HepG2 (cell line): ENCODE data around the gene TTC28. TPM values are rescaled to one million over a fixed set of nuclear protein-coding genes. Genes with fewer than 3 reads are reported as not detected.

Experiments
- ARID2 ChIP-seq: sonication (generic); formaldehyde crosslinking; IDR thresholded peaks from 2 replicates; pipeline ENCODE4 v1.8.1; 2022; ENCODE audit warnings: mild to moderate bottlenecking, missing genetic modification reagents, borderline replicate concordance
- CENPX ChIP-seq: sonication (generic); formaldehyde crosslinking; IDR thresholded peaks from 2 replicates; pipeline ENCODE4 v1.9.0; 2021; ENCODE audit warnings: mild to moderate bottlenecking, missing genetic modification reagents, moderate library complexity
- FOXK1 ChIP-seq: sonication (generic); formaldehyde crosslinking; IDR thresholded peaks from 2 replicates; pipeline ENCODE4 v1.4.0; 2020; ENCODE audit warnings: low read depth, missing genetic modification reagents, borderline replicate concordance
- FOXO4 ChIP-seq: sonication (generic); formaldehyde crosslinking; conservative IDR thresholded peaks from 2 replicates; pipeline ENCODE4 v1.8.1; 2023; ENCODE audit warnings: missing genetic modification reagents
- FUBP1 ChIP-seq: sonication (generic); formaldehyde crosslinking; IDR thresholded peaks from 2 replicates; pipeline ENCODE4 v1.5.1; 2020; ENCODE audit warnings: missing genetic modification reagents, mild to moderate bottlenecking, borderline replicate concordance
- KDM2A ChIP-seq: sonication (generic); formaldehyde crosslinking; IDR thresholded peaks from 2 replicates; pipeline ENCODE4 v1.4.0; 2020; ENCODE audit warnings: low read depth, missing genetic modification reagents, borderline replicate concordance
- LBX2 ChIP-seq: sonication (generic); formaldehyde crosslinking; IDR thresholded peaks from 2 replicates; pipeline ENCODE4 v1.5.0; 2020; ENCODE audit warnings: missing genetic modification reagents, mild to moderate bottlenecking, borderline replicate concordance
- NBN ChIP-seq: fragments of 450-650 bp; conservative IDR thresholded peaks from 2 replicates; pipeline ENCODE4 v1.6.1; 2017
- RAD51 ChIP-seq: fragments of 450-650 bp; IDR thresholded peaks from 2 replicates; pipeline ENCODE4 v1.6.1; 2016; ENCODE audit warnings: borderline replicate concordance
- SETDB1 ChIP-seq: sonication (generic); formaldehyde crosslinking; IDR thresholded peaks from 2 replicates; pipeline ENCODE4 v1.5.1; 2020; ENCODE audit warnings: missing genetic modification reagents, mild to moderate bottlenecking, borderline replicate concordance
- SIN3A ChIP-seq: IDR thresholded peaks from 2 replicates; pipeline ENCODE4 v1.6.1; 2011; ENCODE audit warnings: low read depth, mild to moderate bottlenecking, control low read depth, low read length, borderline replicate concordance
- SOX6 ChIP-seq, 2 experiments: fragments of 450-650 bp in 1 of 2; sonication (generic) in 1 of 2; formaldehyde crosslinking in 1 of 2; IDR thresholded peaks; 2 replicates each; pipeline versions ENCODE4 v1.4.0 to v1.6.1; 2017 to 2020; ENCODE audit warnings: antibody characterized with exemption in 1 of 2, mild to moderate bottlenecking in 1 of 2, missing genetic modification reagents in 1 of 2
- SPEN ChIP-seq: sonication (generic); formaldehyde crosslinking; IDR thresholded peaks from 2 replicates; pipeline ENCODE4 v1.5.1; 2020; ENCODE audit warnings: low read depth, mild to moderate bottlenecking, missing genetic modification reagents
- TRIM22 ChIP-seq: fragments of 450-650 bp; IDR thresholded peaks from 2 replicates; pipeline ENCODE4 v1.6.1; 2017
- WIZ ChIP-seq: sonication (generic); formaldehyde crosslinking; IDR thresholded peaks from 2 replicates; pipeline ENCODE4 v1.5.1; 2020; ENCODE audit warnings: mild to moderate bottlenecking, missing genetic modification reagents
- ZBED4 ChIP-seq: sonication (generic); formaldehyde crosslinking; IDR thresholded peaks from 2 replicates; pipeline ENCODE4 v1.4.0; 2020; ENCODE audit warnings: missing genetic modification reagents, borderline replicate concordance
- ZNF331 ChIP-seq: sonication (generic); formaldehyde crosslinking; IDR thresholded peaks from 2 replicates; pipeline ENCODE4 v1.4.0; 2020; ENCODE audit warnings: missing genetic modification reagents
- ZNF75D ChIP-seq: sonication (generic); formaldehyde crosslinking; IDR thresholded peaks from 2 replicates; pipeline ENCODE4 v1.8.1; 2023; ENCODE audit warnings: missing genetic modification reagents, mild to moderate bottlenecking, borderline replicate concordance
- ZNF768 ChIP-seq: sonication (generic); formaldehyde crosslinking; IDR thresholded peaks from 2 replicates; pipeline ENCODE4 v1.4.0; 2020; ENCODE audit warnings: missing genetic modification reagents
- ZNF792 ChIP-seq: IDR thresholded peaks from 2 replicates; pipeline ENCODE4 v1.6.1; 2016
- polyA plus RNA-seq, 8 experiments: library from polyadenylated mRNA; depleted of rRNA in 3 of 8; stranded (reverse) in 7 of 8; unstranded in 1 of 8; fragments of >200 nt; fragmentation: Illumina TruSeq in 4 of 8; extraction: Trizol in 4 of 8; gene quantifications; 2 replicates each; pipeline versions ENCODE4 v1.2.1 to v1.2.3, GENCODE V29; 2011 to 2016; ENCODE audit warnings: low read depth in 4 of 8, missing spikeins in 1 of 8, mixed read lengths in 1 of 8; ENCODE audit not compliant: insufficient read depth in 1 of 8
- total RNA-seq, 5 experiments: library from RNA; depleted of rRNA; stranded (reverse); fragments of >200 nt; fragmentation: Illumina TruSeq; extraction: Trizol; gene quantifications; 2 replicates each; pipeline ENCODE4 v1.2.3, GENCODE V29; 2016; ENCODE audit warnings: low read depth in 1 of 5

Gene TTC28
- total and polyA plus RNA-seq, 2 of the 13 experiments (the other 11 are each of a cell fraction or from before 2014, with no cell fraction given): 4.2 to 13.1 TPM

GRCh38 chr22:28442264-28442710, 237.4 kb downstream of the TTC28 start (continued):
- TF ChIP-seq TRIM22: no peak
- TF ChIP-seq WIZ (CRISPR knock-in tag): no peak
- TF ChIP-seq ZNF75D (CRISPR knock-in tag): no peak
- no peak for TF ChIP-seq FOXK1 (CRISPR knock-in tag)
- peak; percentile 68 for TF ChIP-seq KDM2A (CRISPR knock-in tag)
- no peak for TF ChIP-seq FUBP1
- no peak for TF ChIP-seq FOXO4
- no peak for TF ChIP-seq SOX6 (IDR thresholded peaks at IDR 0.05)
- TF ChIP-seq SOX6 (CRISPR knock-in tag; IDR thresholded peaks at IDR 0.05): 0 out of 2 replicates have a peak, but pooled peaks have one; percentile 44
- no peak for TF ChIP-seq ZNF792 (CRISPR knock-in tag)
- TF ChIP-seq ZNF331 (CRISPR knock-in tag): 0 out of 2 replicates have a peak, but pooled peaks have one; percentile 30
- peak; percentile 82 for TF ChIP-seq SPEN
- TF ChIP-seq SETDB1 (CRISPR knock-in tag): no peak
- peak; percentile 97 for TF ChIP-seq ZBED4 (CRISPR knock-in tag)
- TF ChIP-seq NBN: no peak
- no peak for TF ChIP-seq RAD51
- TF ChIP-seq LBX2: peak; percentile 8; the same call in 1 of the 2 replicates
- TF ChIP-seq CENPX (CRISPR knock-in tag): no peak
- TF ChIP-seq ARID2 (CRISPR knock-in tag): no peak
- TF ChIP-seq SIN3A: 0 out of 2 replicates have a peak, but pooled peaks have one; percentile 10
- peak; percentile 43; the same call in 1 of the 2 replicates for TF ChIP-seq ZNF768
